HG03064 (cell line): ENCODE measurements around the gene ARIH2.

ENCODE experiments used
- ATAC-seq: cut with Tn5 transposase; IDR thresholded peaks from one replicate; pipeline ENCODE4 v1.9.1; 2021; ENCODE audit warnings: low read depth; ENCODE audit not compliant: unreplicated experiment

Gene ARIH2

GRCh38 chr3:49017229-49017970 lies 98.8 kb downstream of the ARIH2 start:
- ATAC-seq: no peak

GRCh38 chr3:49017971-49018706 lies 99.5 kb downstream of the ARIH2 start, which contains the start of gene DALRD3:
DALRD3 (minus strand) TSS chr3:49018580; CDS start chr3:49018564, 16 bp downstream.
- ATAC-seq: no peak

- no peak for ATAC-seq
Measured at GRCh38 chr3:49018707-49019006, 100.0 kb downstream of the ARIH2 start.

GRCh38 chr3:49019941-49020329 lies 101.3 kb downstream of the ARIH2 start:
- ATAC-seq: no peak

- no peak for ATAC-seq
Measured at GRCh38 chr3:49020330-49021212, 101.9 kb downstream of the ARIH2 start.

GRCh38 chr3:49021213-49021812 lies 102.7 kb downstream of the ARIH2 start:
- peak; percentile 44 for ATAC-seq

GRCh38 chr3:49021813-49022687 lies 103.4 kb downstream of the ARIH2 start, which contains the start of gene NDUFAF3:
NDUFAF3 (plus strand) TSS chr3:49022121; CDS start chr3:49022145, 24 bp downstream.
- peak; percentile 60 for ATAC-seq

GRCh38 chr3:49022688-49023171 lies 104.1 kb downstream of the ARIH2 start:
- ATAC-seq: no peak

- ATAC-seq: no peak
Measured at GRCh38 chr3:49023775-49024174, 105.1 kb downstream of the ARIH2 start.

- ATAC-seq: no peak
Measured at GRCh38 chr3:49024449-49024848, 105.8 kb downstream of the ARIH2 start.

GRCh38 chr3:49025005-49025792 lies 106.6 kb downstream of the ARIH2 start:
- ATAC-seq: no peak

GRCh38 chr3:49025793-49026520 lies 107.3 kb downstream of the ARIH2 start:
- no peak for ATAC-seq

- ATAC-seq: no peak
Measured at GRCh38 chr3:49026536-49026935, 107.9 kb downstream of the ARIH2 start.

GRCh38 chr3:49027634-49028033 lies 109.0 kb downstream of the ARIH2 start:
- ATAC-seq: no peak

GRCh38 chr3:49028298-49028672 lies 109.6 kb downstream of the ARIH2 start:
- no peak for ATAC-seq

- ATAC-seq: peak; percentile 79
Measured at GRCh38 chr3:49028673-49029562, 110.3 kb downstream of the ARIH2 start, which contains the start of gene IMPDH2. IMPDH2 (minus strand) TSS chr3:49029398; CDS start chr3:49029350, 48 bp downstream.

GRCh38 chr3:49029563-49029884 lies 110.9 kb downstream of the ARIH2 start:
- no peak for ATAC-seq
